Liver (tissue), 9 donors: ENCODE measurements around the gene PLA2G4D. TPM values are rescaled to one million over a fixed set of nuclear protein-coding genes. Genes with fewer than 3 reads are reported as not detected.
"Not testable (repeated sequence)": the region's sequence is repeated elsewhere in the genome, so short reads cannot be mapped to it uniquely, and the experiment has no call there.

Experiments used
- DNase-seq: peaks from one replicate; pipeline ENCODE4 v3.0.0-alpha.2; 2017; ENCODE audit warnings: low spot score
- H3K27ac ChIP-seq, 2 donors: one replicate each; pipeline ENCODE4 v1.7.0; 2013; ENCODE audit warnings: inconsistent platforms in 2 of 2, low read length in 2 of 2, control low read depth in 1 of 2, low read depth in 1 of 2, mild to moderate bottlenecking in 1 of 2
- H3K27me3 ChIP-seq, 4 donors: one replicate each; pipeline versions ENCODE4 v1.6.1 to v1.7.0; 2013; ENCODE audit warnings: low read length in 3 of 4, inconsistent platforms in 1 of 4, mild to moderate bottlenecking in 1 of 4, moderate library complexity in 1 of 4; ENCODE audit not compliant: control insufficient read depth in 4 of 4, insufficient read depth in 4 of 4
- H3K36me3 ChIP-seq, 4 donors: one replicate each; pipeline versions ENCODE4 v1.6.1 to v1.7.0; 2013; ENCODE audit warnings: low read length in 3 of 4, mild to moderate bottlenecking in 3 of 4, low read depth in 1 of 4, moderate library complexity in 1 of 4; ENCODE audit not compliant: control insufficient read depth in 4 of 4, insufficient read depth in 3 of 4
- H3K4me1 ChIP-seq, 4 donors: one replicate each; pipeline versions ENCODE4 v1.6.1 to v1.7.0; 2013; ENCODE audit warnings: low read length in 3 of 4, mild to moderate bottlenecking in 3 of 4, moderate library complexity in 1 of 4; ENCODE audit not compliant: control insufficient read depth in 4 of 4, insufficient read depth in 4 of 4
- H3K4me3 ChIP-seq, 3 donors: one replicate each; pipeline versions ENCODE4 v1.6.1 to v1.7.0; 2013; ENCODE audit warnings: low read length in 3 of 3, control low read depth in 1 of 3, low read depth in 1 of 3, mild to moderate bottlenecking in 1 of 3
- H3K9ac ChIP-seq, 2 donors: one replicate each; pipeline ENCODE4 v1.7.0; 2013; ENCODE audit warnings: low read length in 2 of 2, mild to moderate bottlenecking in 2 of 2, moderate library complexity in 2 of 2, control low read depth in 1 of 2, low read depth in 1 of 2
- H3K9me3 ChIP-seq, 4 donors: one replicate each; pipeline versions ENCODE4 v1.6.1 to v1.7.0; 2013; ENCODE audit warnings: low read length in 3 of 4; ENCODE audit not compliant: control insufficient read depth in 4 of 4
- CTCF ChIP-seq: fragments of 150-350 bp; IDR thresholded peaks from 2 replicates; pipeline ENCODE4 v1.5.1; 2017; ENCODE audit warnings: improper control_type of control experiment, low read depth, low read length; ENCODE audit not compliant: missing input control
- EGR1 ChIP-seq, 2 donors: IDR thresholded peaks; 2 replicates each; pipeline ENCODE4 v1.6.1; 2016 to 2018; ENCODE audit warnings: antibody characterized with exemption in 2 of 2, low read depth in 2 of 2
- FOXA1 ChIP-seq: IDR thresholded peaks from 2 replicates; pipeline ENCODE4 v1.6.1; 2016; ENCODE audit warnings: antibody characterized with exemption
- FOXA2 ChIP-seq: IDR thresholded peaks from 2 replicates; pipeline ENCODE4 v1.6.1; 2016; ENCODE audit warnings: antibody characterized with exemption
- GABPA ChIP-seq, 2 donors: IDR thresholded peaks in 1 of 2; conservative IDR thresholded peaks in 1 of 2; 2 replicates each; pipeline ENCODE4 v1.6.1; 2016; ENCODE audit warnings: antibody characterized with exemption in 2 of 2, mild to moderate bottlenecking in 1 of 2, moderate library complexity in 1 of 2
- HNF4A ChIP-seq, 2 donors: conservative IDR thresholded peaks; 2 replicates each; pipeline ENCODE4 v1.6.1; 2016; ENCODE audit warnings: antibody characterized with exemption in 2 of 2, mild to moderate bottlenecking in 2 of 2
- HNF4G ChIP-seq: IDR thresholded peaks from 2 replicates; pipeline ENCODE4 v1.6.1; 2016; ENCODE audit warnings: antibody characterized with exemption
- JUND ChIP-seq, 2 donors: IDR thresholded peaks; 2 replicates each; pipeline ENCODE4 v1.6.1; 2016; ENCODE audit warnings: antibody characterized with exemption in 2 of 2
- RAD21 ChIP-seq, 2 donors: IDR thresholded peaks; 2 replicates each; pipeline ENCODE4 v1.6.1; 2016; ENCODE audit warnings: antibody characterized with exemption in 2 of 2, mild to moderate bottlenecking in 2 of 2
- RXRA ChIP-seq, 2 donors: IDR thresholded peaks; 2 replicates each; pipeline ENCODE4 v1.6.1; 2017 to 2018; ENCODE audit warnings: antibody characterized with exemption in 2 of 2, mild to moderate bottlenecking in 1 of 2
- SP1 ChIP-seq: IDR thresholded peaks from 2 replicates; pipeline ENCODE4 v1.6.1; 2018; ENCODE audit warnings: antibody characterized with exemption, mild to moderate bottlenecking
- TAF1 ChIP-seq: conservative IDR thresholded peaks from 2 replicates; pipeline ENCODE4 v1.6.1; 2016; ENCODE audit warnings: antibody characterized with exemption, mild to moderate bottlenecking
- YY1 ChIP-seq: IDR thresholded peaks from 2 replicates; pipeline ENCODE4 v1.6.1; 2016; ENCODE audit warnings: antibody characterized with exemption, mild to moderate bottlenecking
- ZBTB33 ChIP-seq: IDR thresholded peaks from 2 replicates; pipeline ENCODE4 v1.6.1; 2016; ENCODE audit warnings: antibody characterized with exemption
- WGBS: extraction: QIAGEN DNeasy Blood & Tissue Kit; methylation state at CpG from one replicate; pipeline ENCODE4 v1.1.7; 2013; 5-methylcytosine and 5-hydroxymethylcytosine counted together
- polyA plus RNA-seq, 2 donors: library from polyadenylated mRNA; stranded (reverse) in 1 of 2; unstranded in 1 of 2; fragments of 200-250 nt in 1 of 2; fragments of >200 nt in 1 of 2; fragmentation: Nextera tagmentation in 1 of 2; extraction: Ambion mirVana in 1 of 2; gene quantifications; one replicate each; pipeline versions ENCODE4 v1.2.1 to v1.2.3, GENCODE V29; 2013 to 2015
- total RNA-seq, 2 donors: library from RNA; depleted of rRNA; stranded (reverse); fragments of >200 nt; gene quantifications; one replicate each; pipeline ENCODE4 v1.2.3, GENCODE V29; 2014
- TF ChIP-seq, protein P1 (sequence below): IDR thresholded peaks from 2 replicates; pipeline ENCODE4 v1.6.1; 2016; ENCODE audit warnings: antibody characterized with exemption
- TF ChIP-seq, protein P2 (sequence below): IDR thresholded peaks from 2 replicates; pipeline ENCODE4 v1.6.1; 2016; ENCODE audit warnings: antibody characterized with exemption
- donor health status: healthy.
- donor health status: healthy.
- donor health status: healthy.
- donor health status: healthy.
- donor health status: healthy.

The PLA2G4D gene
- total and polyA plus RNA-seq, 4 donors, result not detected

GRCh38 chr15:42092398-42093318 lies 1.7 kb downstream of the PLA2G4D start:
- no peak for DNase-seq
- no peak overlapping the region for H3K9ac ChIP-seq

DNA sequence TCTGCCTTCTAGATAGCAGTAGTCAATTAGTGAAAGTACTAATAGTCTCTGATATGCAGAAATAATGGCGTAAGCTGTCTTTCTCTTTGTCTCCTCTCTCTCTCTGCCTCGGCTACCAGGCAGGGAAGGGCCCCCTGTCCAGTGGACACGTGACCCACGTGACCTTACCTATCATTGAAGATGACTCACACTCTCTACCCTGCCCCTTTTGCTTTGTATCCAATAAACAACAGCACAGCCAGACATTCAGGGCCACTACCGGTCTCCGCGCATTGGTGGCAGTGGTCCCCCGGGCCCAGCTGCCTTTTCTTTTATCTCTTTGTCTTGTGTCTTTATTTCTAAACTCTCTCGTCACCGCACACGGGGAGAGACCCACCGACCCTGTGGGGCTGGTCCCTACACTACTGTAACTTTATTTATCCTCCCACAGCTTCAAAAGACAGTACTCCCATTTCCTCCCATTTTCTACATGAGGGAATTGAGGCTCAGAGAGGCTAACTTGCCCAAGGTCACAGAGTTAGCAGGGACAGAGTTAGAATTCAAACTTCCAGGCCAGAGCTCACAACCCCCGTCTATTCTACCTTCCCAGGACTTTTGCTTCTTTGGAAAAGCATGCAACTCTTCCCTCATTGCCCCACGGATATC lies 2.5 kb downstream of the PLA2G4D start:
- not testable (repeated sequence) for H3K4me3 ChIP-seq, H3K36me3 ChIP-seq, H3K9ac ChIP-seq, H3K4me1 ChIP-seq, DNase-seq, H3K27ac ChIP-seq, H3K27me3 ChIP-seq, H3K9me3 ChIP-seq
- 87% methylated on average over 14 of the region's 14 CpGs for WGBS

More at GRCh38 chr15:42092398-42093318, 1.7 kb downstream of the PLA2G4D start:
- Histone ChIP-seq H3K27me3 (no peaks in the 10 kb centered on the region), H3K27ac (no peak overlapping the region), H3K4me3 (no peak overlapping the region), H3K4me1 (no peaks in the 10 kb centered on the region), H3K9me3 (no peaks in the 10 kb centered on the region), H3K36me3 (no peaks in the 10 kb centered on the region)
- 85% methylated on average over 21 of the region's 21 CpGs for WGBS
- TF ChIP-seq, protein P1, sequence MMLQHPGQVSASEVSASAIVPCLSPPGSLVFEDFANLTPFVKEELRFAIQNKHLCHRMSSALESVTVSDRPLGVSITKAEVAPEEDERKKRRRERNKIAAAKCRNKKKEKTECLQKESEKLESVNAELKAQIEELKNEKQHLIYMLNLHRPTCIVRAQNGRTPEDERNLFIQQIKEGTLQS, result no peak
- TF ChIP-seq ZBTB33 (no peak), CTCF (no peak), JUND (IDR thresholded peaks at IDR 0.05) (no peak), RXRA (IDR thresholded peaks at IDR 0.05) (no peak)

- Histone ChIP-seq H3K9ac (no peak overlapping the region), H3K4me1 (no peaks in the 10 kb centered on the region), H3K4me3 (no peak overlapping the region), H3K27ac (no peak overlapping the region), H3K36me3 (no peaks in the 10 kb centered on the region), H3K9me3 (no peaks in the 10 kb centered on the region), H3K27me3 (no peaks in the 10 kb centered on the region)
- 89% methylated on average over 9 of the region's 9 CpGs for WGBS
- DNase-seq, result no peak
- TF ChIP-seq EGR1 (IDR thresholded peaks at IDR 0.05; ENCODE audit: low read depth in 2 of 2), result no peak
- TF ChIP-seq HNF4A (conservative IDR thresholded peaks at IDR 0.05), result no peak
- TF ChIP-seq RAD21 (IDR thresholded peaks at IDR 0.05), result no peak
- TF ChIP-seq, protein P1, result no peak
- no peak for TF ChIP-seq HNF4G
- TF ChIP-seq GABPA (IDR thresholded peaks at IDR 0.05 in 1 of 2, conservative IDR thresholded peaks at IDR 0.05 in 1 of 2), result no peak
- TF ChIP-seq FOXA1, result no peak
- no peak for TF ChIP-seq CTCF
- TF ChIP-seq, protein P2, sequence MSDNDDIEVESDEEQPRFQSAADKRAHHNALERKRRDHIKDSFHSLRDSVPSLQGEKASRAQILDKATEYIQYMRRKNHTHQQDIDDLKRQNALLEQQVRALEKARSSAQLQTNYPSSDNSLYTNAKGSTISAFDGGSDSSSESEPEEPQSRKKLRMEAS, result no peak
- no peak for TF ChIP-seq FOXA2
- TF ChIP-seq SP1, result no peak
- no peak for TF ChIP-seq RXRA (IDR thresholded peaks at IDR 0.05)
- no peak for TF ChIP-seq JUND (IDR thresholded peaks at IDR 0.05)
- no peak for TF ChIP-seq TAF1
- no peak for TF ChIP-seq YY1
Measured at GRCh38 chr15:42090781-42091180, 3.6 kb downstream of the PLA2G4D start.
